ENCODE data around the gene PRR36.

Gene PRR36

GRCh38 chr19:7871437-7872305 lies 2.5 kb downstream of the PRR36 start:
- no peak for TF ChIP-seq CTCF (IDR thresholded peaks at IDR 0.05; ENCODE audit: low read depth, low read length, missing control alignments)
- in situ Hi-C loops (cut with HindIII; ENCODE audit: low sequenced_read_pairs): no loop called here
- DNase-seq (ENCODE audit: low read depth): peak; percentile 72
- peak overlapping the region; percentile 18 for H3K4me3 ChIP-seq (ENCODE audit: low read depth, low read length)

- H3K4me3 ChIP-seq (ENCODE audit: low read depth, low read length): no peak overlapping the region
- in situ Hi-C loops (cut with HindIII; ENCODE audit: low sequenced_read_pairs): no loop called here
- no peak for TF ChIP-seq CTCF (IDR thresholded peaks at IDR 0.05; ENCODE audit: low read depth, low read length, missing control alignments)
- DNase-seq (ENCODE audit: low read depth): no peak
These were observed 3.4 kb downstream of the PRR36 start for GRCh38 chr19:7870571-7871436.

GRCh38 chr19:7869910-7870511 lies 4.2 kb downstream of the PRR36 start:
- in situ Hi-C loops (cut with HindIII; ENCODE audit: low sequenced_read_pairs): no loop called here
- DNase-seq (ENCODE audit: low read depth): no peak
- TF ChIP-seq CTCF (IDR thresholded peaks at IDR 0.05; ENCODE audit: low read depth, low read length, missing control alignments): no peak
- H3K4me3 ChIP-seq (ENCODE audit: low read depth, low read length): peak overlapping the region; percentile 19

- H3K4me3 ChIP-seq (ENCODE audit: low read depth, low read length): peak overlapping the region; percentile 19
- in situ Hi-C loops (cut with HindIII; ENCODE audit: low sequenced_read_pairs): no loop called here
- no peak for DNase-seq (ENCODE audit: low read depth)
- no peak for TF ChIP-seq CTCF (IDR thresholded peaks at IDR 0.05; ENCODE audit: low read depth, low read length, missing control alignments)
These were observed 4.7 kb downstream of the PRR36 start for GRCh38 chr19:7869453-7869909.

- H3K4me3 ChIP-seq (ENCODE audit: low read depth, low read length): peak overlapping the region; percentile 19
- in situ Hi-C loops (cut with HindIII; ENCODE audit: low sequenced_read_pairs): no loop called here
- no peak for DNase-seq (ENCODE audit: low read depth)
- TF ChIP-seq CTCF (IDR thresholded peaks at IDR 0.05; ENCODE audit: low read depth, low read length, missing control alignments): peak; percentile 41
These were observed 5.3 kb downstream of the PRR36 start for GRCh38 chr19:7868671-7869452.

GRCh38 chr19:7868326-7868670 lies 5.9 kb downstream of the PRR36 start:
- TF ChIP-seq CTCF (IDR thresholded peaks at IDR 0.05; ENCODE audit: low read depth, low read length, missing control alignments): no peak
- no peak for DNase-seq (ENCODE audit: low read depth)
- H3K4me3 ChIP-seq (ENCODE audit: low read depth, low read length): no peak overlapping the region
- in situ Hi-C loops (cut with HindIII; ENCODE audit: low sequenced_read_pairs): no loop called here
